Heart left ventricle (tissue), 16 donors: ENCODE results near the gene REXO1. TPM values are rescaled to one million over a fixed set of nuclear protein-coding genes. Genes with fewer than 3 reads are reported as not detected.

Experiments
- ATAC-seq, 4 donors: fragments of 200-7000 bp; cut with Tn5 transposase; one replicate each; pipeline ENCODE4 v1.9.1; 2020 to 2022; ENCODE audit warnings: moderate library complexity in 4 of 4, mild to moderate bottlenecking in 3 of 4, moderate number of reproducible peaks in 1 of 4
- DNase-seq, 5 donors: peaks; one replicate each; pipeline ENCODE4 v3.0.0-alpha.2; 2020
- H3K27ac ChIP-seq, 12 donors: fragments of 200-600 bp; sonication (generic) in 4 of 12; one replicate each; pipeline versions ENCODE4 v1.5.0 to v1.8.0; 2016 to 2022; ENCODE audit warnings: mild to moderate bottlenecking in 2 of 12
- H3K27me3 ChIP-seq, 9 donors: fragments of 200-600 bp; sonication (generic) in 2 of 9; one replicate each; pipeline versions ENCODE4 v1.5.1 to v1.8.0; 2016 to 2022; ENCODE audit warnings: mild to moderate bottlenecking in 3 of 9
- H3K36me3 ChIP-seq, 9 donors: fragments of 200-600 bp; sonication (generic) in 2 of 9; one replicate each; pipeline versions ENCODE4 v1.5.0 to v1.8.0; 2018 to 2022; ENCODE audit warnings: mild to moderate bottlenecking in 2 of 9
- H3K4me1 ChIP-seq, 12 donors: fragments of 200-600 bp; sonication (generic) in 4 of 12; one replicate each; pipeline versions ENCODE4 v1.5.0 to v1.8.0; 2016 to 2022; ENCODE audit warnings: mild to moderate bottlenecking in 3 of 12
- H3K4me3 ChIP-seq, 12 donors: fragments of 200-600 bp; sonication (generic) in 4 of 12; one replicate each; pipeline versions ENCODE4 v1.5.0 to v1.8.0; 2017 to 2022; ENCODE audit warnings: mild to moderate bottlenecking in 9 of 12, moderate library complexity in 4 of 12
- H3K9me3 ChIP-seq, 12 donors: fragments of 200-600 bp; sonication (generic) in 4 of 12; one replicate each; pipeline versions ENCODE4 v1.5.0 to v1.8.0; 2016 to 2022; ENCODE audit warnings: mild to moderate bottlenecking in 1 of 12
- CTCF ChIP-seq, 12 donors: fragments of 200-600 bp; sonication (generic) in 4 of 12; IDR thresholded peaks; one replicate each; pipeline versions ENCODE4 v1.5.0 to v1.8.0; 2018 to 2022; ENCODE audit warnings: antibody characterized with exemption in 12 of 12, mild to moderate bottlenecking in 5 of 12
- POLR2A ChIP-seq, 2 donors: fragments of 450-650 bp; IDR thresholded peaks; one replicate each; pipeline ENCODE4 v1.6.1; 2017; ENCODE audit warnings: antibody characterized with exemption in 2 of 2, mild to moderate bottlenecking in 2 of 2, moderate library complexity in 2 of 2
- whole genome bisulfite sequencing, 4 donors: extraction: QIAGEN DNeasy Blood & Tissue Kit in 2 of 4; methylation state at CpG; one replicate each; pipeline versions ENCODE4 v1.1.5 to v1.1.7; 2013 to 2018; 5-methylcytosine and 5-hydroxymethylcytosine counted together
- intact Hi-C, 10 donors: fragments of 100-400 bp; cut with DNase I; formaldehyde crosslinking; loops; one replicate each; pipeline versions ENCODE4 v1.11.1 to v1.14.2; 2022
- polyA plus RNA-seq, 2 donors: library from polyadenylated mRNA; stranded (reverse); fragments of 200-250 nt; gene quantifications; one replicate each; pipeline ENCODE4 v1.2.3, GENCODE V29; 2013
- total RNA-seq, 9 donors: library from RNA; depleted of rRNA in 2 of 9; stranded (reverse); fragments of >200 nt in 2 of 9; fragmentation: NEBNext Ultra II Directional in 3 of 9; extraction: Animal tissue kit (Norgen Biotek cat#: 25700) in 3 of 9; gene quantifications; one replicate each; pipeline versions ENCODE4 v1.1.0 to v1.2.4, GENCODE V29; 2016 to 2023
- donor health status: ischemic (EF 13 %, LVEDD 7.1; RV severe dilation, severe dysfunction).
- donor health status: healthy with polysubstance abuse.
- donor health status: DM: no; HTN: yes; CAD: no.
- donor health status: DM: no; HTN: no; CAD: no.
- donor health status: ischemic (EF 25% LVEDD 6.9; RV normal size, moderate dysfunction).
- donor health status: ischemic (EF 25% LVEDD 5.7; RV mildly dilated, moderate dysfunction).
- donor health status: healthy.
- donor health status: DM: yes; HTN: yes; CAD: no.
- donor health status: ischemic (EF 35%, LVEDD 5.7; RV mildly dilated, moderate dysfunction).
- donor health status: nonischemic (EF 11% LVEDD 7.7; RV severe dilation, severe dysfunction).
- donor health status: DM: yes; HTN: yes; CAD: no.
- donor health status: PGD.
- donor health status: ischemic (EF 29% LVEDD 5.4; RV normal size, mild dysfunction).
- donor health status: nonischemic (EF 23%, LVEDD 6.1; RV moderate dilation, normal function).

REXO1 gene
- total and polyA plus RNA-seq, 11 donors = 13.2 to 22.4 (median 16.4) TPM

- DNase-seq (no peak), ATAC-seq (peak in 1 of 4 donors; percentile 5)
- WGBS, 4 donors = 88 to 95% (median 93%) methylated on average over 29 to 41 of the region's 41 CpGs
- Histone ChIP-seq H3K36me3 (peaks cover 0 to 64% (median 41%) of the 10 kb centered on the region in 9 donors), H3K9me3 (no peaks in the 10 kb centered on the region), H3K4me3 (no peak overlapping the region), H3K4me1 (peaks cover 0 to 14% (median 4%) of the 10 kb centered on the region in 12 donors), H3K27ac (no peak overlapping the region), H3K27me3 (no peaks in the 10 kb centered on the region)
- TF ChIP-seq POLR2A (IDR thresholded peaks at IDR 0.05) = no peak
- TF ChIP-seq CTCF (IDR thresholded peaks at IDR 0.05) = no peak
- intact Hi-C loops = loop anchor here in 4 of 10 donors (5.0 to 10.0 kb wide), 4 partner anchors 40 to 283 kb away; no protein-coding TSS in a partner anchor
These were observed 20.6 kb downstream of the REXO1 start for GRCh38 chr19:1827566-1828278.

- peaks cover 0 to 14% (median 4%) of the 10 kb centered on the region in 12 donors for H3K4me1 ChIP-seq
- DNase-seq (no peak), ATAC-seq (peak in 1 of 4 donors; percentile 2)
- H3K4me3 ChIP-seq = no peak overlapping the region
- no peaks in the 10 kb centered on the region for H3K9me3 ChIP-seq
- no peaks in the 10 kb centered on the region for H3K27me3 ChIP-seq
- no peak overlapping the region for H3K27ac ChIP-seq
- H3K36me3 ChIP-seq = peaks cover 0 to 73% (median 50%) of the 10 kb centered on the region in 9 donors
- TF ChIP-seq CTCF (IDR thresholded peaks at IDR 0.05) = no peak
- TF ChIP-seq POLR2A (IDR thresholded peaks at IDR 0.05) = no peak
- intact Hi-C loops = loop anchor here in 4 of 10 donors (5.0 to 10.0 kb wide), 4 partner anchors 40 to 282 kb away; no protein-coding TSS in a partner anchor
- 69 to 73% (median 71%) methylated on average over 38 to 63 of the region's 63 CpGs for WGBS, 4 donors
These were observed 21.4 kb downstream of the REXO1 start for GRCh38 chr19:1826557-1827521.

GRCh38 chr19:1825909-1826556 is 22.2 kb downstream of the REXO1 start:
- no peak overlapping the region for H3K4me3 ChIP-seq
- ATAC-seq = peak; percentile 38 to 82 (median 76)
- DNase-seq = peak; percentile 69 to 87 (median 76)
- no peak for TF ChIP-seq POLR2A (IDR thresholded peaks at IDR 0.05)
- peak; percentile 81 to 88 (median 85) for TF ChIP-seq CTCF (IDR thresholded peaks at IDR 0.05)
- WGBS, 4 donors = 39 to 43% (median 41%) methylated on average over 15 of the region's 15 CpGs
- H3K27ac ChIP-seq = no peak overlapping the region
- no peaks in the 10 kb centered on the region for H3K27me3 ChIP-seq
- peaks cover 0 to 14% (median 4%) of the 10 kb centered on the region in 12 donors for H3K4me1 ChIP-seq
- no peaks in the 10 kb centered on the region for H3K9me3 ChIP-seq
- peaks cover 0 to 81% (median 56%) of the 10 kb centered on the region in 9 donors for H3K36me3 ChIP-seq
- intact Hi-C loops = loop anchor here in 4 of 10 donors (5.0 to 10.0 kb wide), 4 partner anchors 39 to 281 kb away; no protein-coding TSS in a partner anchor
